K562 (cell line): ENCODE measurements around the gene ZKSCAN1. TPM values are rescaled to one million over a fixed set of nuclear protein-coding genes. Genes with fewer than 3 reads are reported as not detected.

Experiments
- ATF1 ChIP-seq, 2 experiments: fragments of 450-650 bp in 1 of 2; IDR thresholded peaks; 2 replicates each; pipeline ENCODE4 v1.6.1; 2016; ENCODE audit warnings: missing compliant biosample characterization in 1 of 2, missing genetic modification characterization in 1 of 2
- CBX1 ChIP-seq: sonication (generic); IDR thresholded peaks from 2 replicates; pipeline ENCODE4 v1.6.1; 2016; ENCODE audit warnings: antibody characterized with exemption, low read depth, mild to moderate bottlenecking
- ELK3 ChIP-seq: fragments of 450-650 bp; formaldehyde crosslinking; IDR thresholded peaks from 2 replicates; pipeline ENCODE4 v1.4.0; 2020; ENCODE audit warnings: mild to moderate bottlenecking
- EWSR1 ChIP-seq: fragments of 450-650 bp; IDR thresholded peaks from 2 replicates; pipeline ENCODE4 v1.6.1; 2018; ENCODE audit warnings: borderline replicate concordance, mild to moderate bottlenecking, low read depth, moderate library complexity; ENCODE audit not compliant: partially characterized antibody
- FOXJ2 ChIP-seq: fragments of 200-800 bp; sonication (Bioruptor generic); IDR thresholded peaks from 2 replicates; pipeline ENCODE4 v1.6.1; 2016; ENCODE audit warnings: missing genetic modification characterization, missing compliant biosample characterization
- FOXP4 ChIP-seq: sonication (generic); formaldehyde crosslinking; IDR thresholded peaks from 2 replicates; pipeline ENCODE4 v1.8.0; 2022; ENCODE audit warnings: mild to moderate bottlenecking, missing genetic modification reagents, borderline replicate concordance
- GABPB1 ChIP-seq: sonication (generic); formaldehyde crosslinking; IDR thresholded peaks from 2 replicates; pipeline ENCODE4 v1.8.0; 2022; ENCODE audit warnings: mild to moderate bottlenecking, missing genetic modification reagents
- HLTF ChIP-seq: fragments of 450-650 bp; IDR thresholded peaks from 2 replicates; pipeline ENCODE4 v1.6.1; 2016
- KDM2B ChIP-seq: fragments of 250-450 bp; sonication (Bioruptor Pico); IDR thresholded peaks from 2 replicates; pipeline ENCODE4 v1.8.0; 2021; ENCODE audit warnings: mild to moderate bottlenecking, moderate library complexity
- KDM5B ChIP-seq: fragments of 200-600 bp; sonication (generic); IDR thresholded peaks from 2 replicates; pipeline ENCODE4 v1.6.1; 2012; ENCODE audit warnings: low read depth, mild to moderate bottlenecking, moderate library complexity, low read length, control low read depth, inconsistent platforms; ENCODE audit not compliant: insufficient replicate concordance
- MITF ChIP-seq: IDR thresholded peaks from 2 replicates; pipeline ENCODE4 v1.6.1; 2014; ENCODE audit warnings: antibody characterized with exemption
- MTF1 ChIP-seq: fragments of 250-450 bp; sonication (Bioruptor Pico); IDR thresholded peaks from 2 replicates; pipeline ENCODE4 v1.9.0; 2021; ENCODE audit warnings: moderate library complexity, mild to moderate bottlenecking, inconsistent platforms, borderline replicate concordance
- NR2C1 ChIP-seq, 2 experiments: fragments of 450-650 bp; IDR thresholded peaks; 2 replicates each; pipeline ENCODE4 v1.6.1; 2017; ENCODE audit warnings: mild to moderate bottlenecking in 2 of 2, antibody characterized with exemption in 1 of 2, inconsistent platforms in 1 of 2, missing compliant biosample characterization in 1 of 2, missing genetic modification characterization in 1 of 2
- PATZ1 ChIP-seq: fragments of 250-450 bp; sonication (Bioruptor Pico); IDR thresholded peaks from 2 replicates; pipeline ENCODE4 v1.5.0; 2020; ENCODE audit warnings: mild to moderate bottlenecking, borderline replicate concordance
- RCOR1 ChIP-seq, 2 experiments: IDR thresholded peaks; 2 replicates each; pipeline ENCODE4 v1.6.1; 2012; ENCODE audit warnings: low read depth in 2 of 2, low read length in 2 of 2, borderline replicate concordance in 1 of 2, improper control_type of control experiment in 1 of 2
- ZBED1 ChIP-seq: IDR thresholded peaks from 2 replicates; pipeline ENCODE4 v1.6.1; 2014
- ZNF584 ChIP-seq: fragments of 200-800 bp; sonication (Bioruptor generic); IDR thresholded peaks from 2 replicates; pipeline ENCODE4 v1.6.1; 2016; ENCODE audit warnings: low read depth, mild to moderate bottlenecking, missing genetic modification characterization, missing compliant biosample characterization
- polyA plus RNA-seq, 8 experiments: library from polyadenylated mRNA; depleted of rRNA in 4 of 8; stranded (reverse) in 5 of 8; unstranded in 3 of 8; fragments of >200 nt; fragmentation: Nextera tagmentation in 2 of 8; fragmentation: Illumina TruSeq in 1 of 8; extraction: Ambion mirVana in 2 of 8; extraction: Trizol in 1 of 8; gene quantifications; 2 replicates each; pipeline versions ENCODE4 v1.2.1 to v1.2.3, GENCODE V29; 2011 to 2014; ENCODE audit warnings: inconsistent platforms in 1 of 8, missing spikeins in 1 of 8
- total RNA-seq, 7 experiments: library from RNA; depleted of rRNA in 6 of 7; stranded (reverse); fragments of >200 nt in 6 of 7; fragmentation: Illumina TruSeq in 2 of 7; extraction: Trizol in 2 of 7; gene quantifications; 2 replicates each; pipeline versions ENCODE4 v1.2.1 to v1.2.3, GENCODE V29; 2011 to 2021; ENCODE audit warnings: low replicate concordance in 1 of 7
- TF ChIP-seq, protein P1 (sequence below): fragments of 250-450 bp; sonication (Bioruptor Pico); IDR thresholded peaks from 2 replicates; pipeline ENCODE4 v1.9.0; 2021; ENCODE audit warnings: mild to moderate bottlenecking

Gene ZKSCAN1
- total and polyA plus RNA-seq, 9 of the 15 experiments (the other 6 are each of a cell fraction or from before 2014, with no cell fraction given), result 5.3 to 43.0 (median 23.2) TPM

DNA sequence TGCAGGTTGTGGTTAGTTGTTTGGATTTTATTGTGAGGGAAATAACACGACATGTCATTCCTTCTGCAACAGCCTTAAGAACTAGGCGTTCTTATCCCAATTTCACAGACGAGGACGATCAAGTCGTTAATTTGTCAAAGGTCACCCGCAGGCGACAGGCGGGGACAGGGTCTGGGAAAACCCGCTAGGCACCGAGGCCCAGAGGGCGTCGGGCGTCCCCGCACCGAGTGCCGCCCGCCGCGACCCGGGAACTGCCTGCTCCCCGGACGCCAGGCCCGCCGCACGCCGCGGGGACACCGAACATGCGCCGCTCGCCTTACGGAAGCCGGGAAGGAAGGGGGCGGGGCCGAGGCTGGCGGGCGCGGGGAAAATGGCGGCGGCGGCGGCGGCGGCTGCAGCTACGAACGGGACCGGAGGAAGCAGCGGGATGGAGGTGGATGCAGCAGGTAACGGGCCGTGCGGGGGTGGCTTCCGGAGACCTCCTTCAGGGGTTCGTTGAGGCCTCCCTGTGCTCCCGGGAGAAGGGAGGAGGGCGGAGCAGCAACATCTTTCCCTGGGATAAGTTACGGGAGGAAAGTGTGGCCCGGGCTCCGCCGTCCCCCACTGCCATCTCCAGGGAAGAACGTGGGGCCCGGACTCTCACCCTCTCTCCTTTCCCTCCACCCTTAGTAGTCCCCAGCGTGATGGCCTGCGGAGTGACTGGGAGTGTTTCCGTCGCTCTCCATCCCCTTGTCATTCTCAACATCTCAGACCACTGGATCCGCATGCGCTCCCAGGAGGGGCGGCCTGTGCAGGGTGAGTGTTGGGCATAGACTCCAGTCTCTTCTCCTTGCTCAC, 73.4 kb downstream of the ZKSCAN1 start, which contains the start of gene COPS6 (continued):
- TF ChIP-seq EWSR1 (no peak), PATZ1 (CRISPR knock-in tag) (no peak), ATF1 (CRISPR knock-in tag; IDR thresholded peaks at IDR 0.05) (no peak), ATF1 (tag; IDR thresholded peaks at IDR 0.05) (peak; percentile 72), MTF1 (CRISPR knock-in tag) (0 out of 2 replicates have a peak, but pooled peaks have one; percentile 41), CBX1 (peak; percentile 96), RCOR1 (IDR thresholded peaks at IDR 0.05; ENCODE audit: borderline replicate concordance in 1 of 2, low read depth in 2 of 2, low read length in 2 of 2) (peak; percentile 10 to 33; a peak in 2 of 4 replicates), KDM2B (CRISPR knock-in tag) (peak; percentile 84; the same call in 1 of the 2 replicates), NR2C1 (IDR thresholded peaks at IDR 0.05) (no peak), NR2C1 (tag; IDR thresholded peaks at IDR 0.05) (peak; percentile 37; the same call in 1 of the 2 replicates), ZBED1 (0 out of 2 replicates have a peak, but pooled peaks have one; percentile 70), ELK3 (CRISPR knock-in tag) (0 out of 2 replicates have a peak, but pooled peaks have one; percentile 55), ZNF584 (CRISPR knock-in tag) (peak; percentile 76; the same call in 1 of the 2 replicates), KDM5B (peak; percentile 87), FOXJ2 (tag) (0 out of 2 replicates have a peak, but pooled peaks have one; percentile 81), FOXP4 (CRISPR knock-in tag) (peak; percentile 99), MITF (0 out of 2 replicates have a peak, but pooled peaks have one; percentile 28), HLTF (0 out of 2 replicates have a peak, but pooled peaks have one; percentile 17), GABPB1 (CRISPR knock-in tag) (peak; percentile 88)
- TF ChIP-seq, protein P1, sequence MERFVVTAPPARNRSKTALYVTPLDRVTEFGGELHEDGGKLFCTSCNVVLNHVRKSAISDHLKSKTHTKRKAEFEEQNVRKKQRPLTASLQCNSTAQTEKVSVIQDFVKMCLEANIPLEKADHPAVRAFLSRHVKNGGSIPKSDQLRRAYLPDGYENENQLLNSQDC (CRISPR knock-in tag), result peak; percentile 58
